ENCODE data around the gene VPS72.
A peak's percentile ranks its signal among the peaks of the same experiment; 100 is the strongest.

Gene VPS72

DNA sequence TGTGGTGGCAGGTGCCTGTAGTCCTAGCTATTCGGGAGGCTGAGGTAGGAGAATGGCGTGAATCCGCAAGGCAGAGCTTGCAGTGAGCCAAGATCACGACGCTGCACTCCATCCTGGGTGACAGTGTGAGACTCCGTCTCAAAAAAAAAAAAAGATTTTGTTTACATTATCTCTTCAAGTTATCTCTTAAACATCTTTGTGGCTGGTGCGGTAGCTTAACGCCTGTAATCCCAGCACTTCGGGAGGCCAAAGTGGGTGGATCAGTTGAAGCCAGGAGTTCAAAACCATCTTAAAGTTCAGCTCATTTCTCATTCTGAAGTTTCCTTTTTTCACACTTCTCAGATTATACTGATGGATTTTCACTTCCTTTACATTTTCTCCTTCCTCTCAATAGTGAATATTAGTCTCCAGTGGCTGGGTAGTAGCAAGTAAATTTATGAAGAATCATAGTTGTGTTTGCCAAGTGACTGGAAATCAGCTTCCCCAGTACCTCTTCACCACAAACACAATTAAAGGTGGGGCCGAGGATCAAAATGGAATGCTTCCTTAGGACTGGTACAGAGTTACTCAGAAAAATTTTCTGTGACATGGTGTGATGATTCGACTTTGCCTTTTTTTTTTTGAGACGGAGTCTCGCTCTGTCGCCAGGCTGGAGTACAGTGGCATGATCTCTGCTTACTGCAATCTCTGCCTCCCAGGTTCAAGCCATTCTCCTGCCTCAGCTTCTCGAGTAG is 22.1 kb upstream of the VPS72 start (continued):
- TF ChIP-seq ZBTB20 (tag by site-specific recombination; IDR thresholded peaks at IDR 0.05), result no peak
- TF ChIP-seq ZNF791 (tag by site-specific recombination; IDR thresholded peaks at IDR 0.05), result no peak
- TF ChIP-seq TRIM28 (IDR thresholded peaks at IDR 0.05; ENCODE audit: borderline replicate concordance, low read length), result no peak
- TF ChIP-seq ZNF366 (tag by site-specific recombination; conservative IDR thresholded peaks at IDR 0.05), result no peak
- no peak for TF ChIP-seq SCRT1 (tag by site-specific recombination; IDR thresholded peaks at IDR 0.05; ENCODE audit: borderline replicate concordance)
- no peak for TF ChIP-seq ZNF324 (tag by site-specific recombination; IDR thresholded peaks at IDR 0.05)
- TF ChIP-seq ZNF341 (tag by site-specific recombination; IDR thresholded peaks at IDR 0.05; ENCODE audit: low read depth), result no peak
- TF ChIP-seq ZNF214 (tag by site-specific recombination; IDR thresholded peaks at IDR 0.05; ENCODE audit: borderline replicate concordance), result no peak
- TF ChIP-seq ZNF558 (tag by site-specific recombination; IDR thresholded peaks at IDR 0.05), result no peak
- TF ChIP-seq ZNF629 (tag by site-specific recombination; IDR thresholded peaks at IDR 0.05), result 0 out of 2 replicates have a peak, but pooled peaks have one; percentile 16
- no peak for TF ChIP-seq ZNF16 (tag by site-specific recombination; IDR thresholded peaks at IDR 0.05; ENCODE audit: low read depth)
- no peak for TF ChIP-seq ZNF121 (tag by site-specific recombination; IDR thresholded peaks at IDR 0.05)
- peak; percentile 54; the same call in 1 of the 2 replicates for TF ChIP-seq KLF8 (tag by site-specific recombination; IDR thresholded peaks at IDR 0.05)
- TF ChIP-seq BCL11A (tag by site-specific recombination; IDR thresholded peaks at IDR 0.05; ENCODE audit: low read depth), result no peak
- TF ChIP-seq ZBTB48 (tag by site-specific recombination; IDR thresholded peaks at IDR 0.05), result no peak
- no peak for TF ChIP-seq ZNF792 (tag by site-specific recombination; IDR thresholded peaks at IDR 0.05)
- TF ChIP-seq, protein P1, sequence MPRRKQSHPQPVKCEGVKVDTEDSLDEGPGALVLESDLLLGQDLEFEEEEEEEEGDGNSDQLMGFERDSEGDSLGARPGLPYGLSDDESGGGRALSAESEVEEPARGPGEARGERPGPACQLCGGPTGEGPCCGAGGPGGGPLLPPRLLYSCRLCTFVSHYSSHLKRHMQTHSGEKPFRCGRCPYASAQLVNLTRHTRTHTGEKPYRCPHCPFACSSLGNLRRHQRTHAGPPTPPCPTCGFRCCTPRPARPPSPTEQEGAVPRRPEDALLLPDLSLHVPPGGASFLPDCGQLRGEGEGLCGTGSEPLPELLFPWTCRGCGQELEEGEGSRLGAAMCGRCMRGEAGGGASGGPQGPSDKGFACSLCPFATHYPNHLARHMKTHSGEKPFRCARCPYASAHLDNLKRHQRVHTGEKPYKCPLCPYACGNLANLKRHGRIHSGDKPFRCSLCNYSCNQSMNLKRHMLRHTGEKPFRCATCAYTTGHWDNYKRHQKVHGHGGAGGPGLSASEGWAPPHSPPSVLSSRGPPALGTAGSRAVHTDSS (tag by site-specific recombination; IDR thresholded peaks at IDR 0.05), result no peak
- TF ChIP-seq ZNF843 (tag by site-specific recombination; IDR thresholded peaks at IDR 0.05), result peak; percentile 24; the same call in 1 of the 2 replicates
- no peak for TF ChIP-seq YY2 (tag by site-specific recombination; IDR thresholded peaks at IDR 0.05)
- no peak for TF ChIP-seq ZNF140 (tag by site-specific recombination; IDR thresholded peaks at IDR 0.05)
- TF ChIP-seq, protein P2, sequence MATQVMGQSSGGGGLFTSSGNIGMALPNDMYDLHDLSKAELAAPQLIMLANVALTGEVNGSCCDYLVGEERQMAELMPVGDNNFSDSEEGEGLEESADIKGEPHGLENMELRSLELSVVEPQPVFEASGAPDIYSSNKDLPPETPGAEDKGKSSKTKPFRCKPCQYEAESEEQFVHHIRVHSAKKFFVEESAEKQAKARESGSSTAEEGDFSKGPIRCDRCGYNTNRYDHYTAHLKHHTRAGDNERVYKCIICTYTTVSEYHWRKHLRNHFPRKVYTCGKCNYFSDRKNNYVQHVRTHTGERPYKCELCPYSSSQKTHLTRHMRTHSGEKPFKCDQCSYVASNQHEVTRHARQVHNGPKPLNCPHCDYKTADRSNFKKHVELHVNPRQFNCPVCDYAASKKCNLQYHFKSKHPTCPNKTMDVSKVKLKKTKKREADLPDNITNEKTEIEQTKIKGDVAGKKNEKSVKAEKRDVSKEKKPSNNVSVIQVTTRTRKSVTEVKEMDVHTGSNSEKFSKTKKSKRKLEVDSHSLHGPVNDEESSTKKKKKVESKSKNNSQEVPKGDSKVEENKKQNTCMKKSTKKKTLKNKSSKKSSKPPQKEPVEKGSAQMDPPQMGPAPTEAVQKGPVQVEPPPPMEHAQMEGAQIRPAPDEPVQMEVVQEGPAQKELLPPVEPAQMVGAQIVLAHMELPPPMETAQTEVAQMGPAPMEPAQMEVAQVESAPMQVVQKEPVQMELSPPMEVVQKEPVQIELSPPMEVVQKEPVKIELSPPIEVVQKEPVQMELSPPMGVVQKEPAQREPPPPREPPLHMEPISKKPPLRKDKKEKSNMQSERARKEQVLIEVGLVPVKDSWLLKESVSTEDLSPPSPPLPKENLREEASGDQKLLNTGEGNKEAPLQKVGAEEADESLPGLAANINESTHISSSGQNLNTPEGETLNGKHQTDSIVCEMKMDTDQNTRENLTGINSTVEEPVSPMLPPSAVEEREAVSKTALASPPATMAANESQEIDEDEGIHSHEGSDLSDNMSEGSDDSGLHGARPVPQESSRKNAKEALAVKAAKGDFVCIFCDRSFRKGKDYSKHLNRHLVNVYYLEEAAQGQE (tag by site-specific recombination; IDR thresholded peaks at IDR 0.05), result no peak
- TF ChIP-seq OSR2 (tag by site-specific recombination; IDR thresholded peaks at IDR 0.05), result peak; percentile 80
- TF ChIP-seq, protein P3, sequence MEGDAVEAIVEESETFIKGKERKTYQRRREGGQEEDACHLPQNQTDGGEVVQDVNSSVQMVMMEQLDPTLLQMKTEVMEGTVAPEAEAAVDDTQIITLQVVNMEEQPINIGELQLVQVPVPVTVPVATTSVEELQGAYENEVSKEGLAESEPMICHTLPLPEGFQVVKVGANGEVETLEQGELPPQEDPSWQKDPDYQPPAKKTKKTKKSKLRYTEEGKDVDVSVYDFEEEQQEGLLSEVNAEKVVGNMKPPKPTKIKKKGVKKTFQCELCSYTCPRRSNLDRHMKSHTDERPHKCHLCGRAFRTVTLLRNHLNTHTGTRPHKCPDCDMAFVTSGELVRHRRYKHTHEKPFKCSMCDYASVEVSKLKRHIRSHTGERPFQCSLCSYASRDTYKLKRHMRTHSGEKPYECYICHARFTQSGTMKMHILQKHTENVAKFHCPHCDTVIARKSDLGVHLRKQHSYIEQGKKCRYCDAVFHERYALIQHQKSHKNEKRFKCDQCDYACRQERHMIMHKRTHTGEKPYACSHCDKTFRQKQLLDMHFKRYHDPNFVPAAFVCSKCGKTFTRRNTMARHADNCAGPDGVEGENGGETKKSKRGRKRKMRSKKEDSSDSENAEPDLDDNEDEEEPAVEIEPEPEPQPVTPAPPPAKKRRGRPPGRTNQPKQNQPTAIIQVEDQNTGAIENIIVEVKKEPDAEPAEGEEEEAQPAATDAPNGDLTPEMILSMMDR (tag by site-specific recombination; IDR thresholded peaks at IDR 0.05), result no peak
- TF ChIP-seq ZNF600 (tag by site-specific recombination; IDR thresholded peaks at IDR 0.05), result no peak
- TF ChIP-seq, protein P4, sequence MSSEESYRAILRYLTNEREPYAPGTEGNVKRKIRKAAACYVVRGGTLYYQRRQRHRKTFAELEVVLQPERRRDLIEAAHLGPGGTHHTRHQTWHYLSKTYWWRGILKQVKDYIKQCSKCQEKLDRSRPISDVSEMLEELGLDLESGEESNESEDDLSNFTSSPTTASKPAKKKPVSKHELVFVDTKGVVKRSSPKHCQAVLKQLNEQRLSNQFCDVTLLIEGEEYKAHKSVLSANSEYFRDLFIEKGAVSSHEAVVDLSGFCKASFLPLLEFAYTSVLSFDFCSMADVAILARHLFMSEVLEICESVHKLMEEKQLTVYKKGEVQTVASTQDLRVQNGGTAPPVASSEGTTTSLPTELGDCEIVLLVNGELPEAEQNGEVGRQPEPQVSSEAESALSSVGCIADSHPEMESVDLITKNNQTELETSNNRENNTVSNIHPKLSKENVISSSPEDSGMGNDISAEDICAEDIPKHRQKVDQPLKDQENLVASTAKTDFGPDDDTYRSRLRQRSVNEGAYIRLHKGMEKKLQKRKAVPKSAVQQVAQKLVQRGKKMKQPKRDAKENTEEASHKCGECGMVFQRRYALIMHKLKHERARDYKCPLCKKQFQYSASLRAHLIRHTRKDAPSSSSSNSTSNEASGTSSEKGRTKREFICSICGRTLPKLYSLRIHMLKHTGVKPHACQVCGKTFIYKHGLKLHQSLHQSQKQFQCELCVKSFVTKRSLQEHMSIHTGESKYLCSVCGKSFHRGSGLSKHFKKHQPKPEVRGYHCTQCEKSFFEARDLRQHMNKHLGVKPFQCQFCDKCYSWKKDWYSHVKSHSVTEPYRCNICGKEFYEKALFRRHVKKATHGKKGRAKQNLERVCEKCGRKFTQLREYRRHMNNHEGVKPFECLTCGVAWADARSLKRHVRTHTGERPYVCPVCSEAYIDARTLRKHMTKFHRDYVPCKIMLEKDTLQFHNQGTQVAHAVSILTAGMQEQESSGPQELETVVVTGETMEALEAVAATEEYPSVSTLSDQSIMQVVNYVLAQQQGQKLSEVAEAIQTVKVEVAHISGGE (tag by site-specific recombination; conservative IDR thresholded peaks at IDR 0.05; ENCODE audit: low read depth), result no peak
- TF ChIP-seq ZNF223 (tag by site-specific recombination; IDR thresholded peaks at IDR 0.05), result no peak
- TF ChIP-seq TCF7L2 (IDR thresholded peaks at IDR 0.05; ENCODE audit: borderline replicate concordance, low read depth, low read length), result no peak
- TF ChIP-seq SALL2 (tag by site-specific recombination; IDR thresholded peaks at IDR 0.05; ENCODE audit: borderline replicate concordance), result no peak
- TF ChIP-seq ZNF621 (tag by site-specific recombination; IDR thresholded peaks at IDR 0.05), result no peak
- TF ChIP-seq, protein P5, sequence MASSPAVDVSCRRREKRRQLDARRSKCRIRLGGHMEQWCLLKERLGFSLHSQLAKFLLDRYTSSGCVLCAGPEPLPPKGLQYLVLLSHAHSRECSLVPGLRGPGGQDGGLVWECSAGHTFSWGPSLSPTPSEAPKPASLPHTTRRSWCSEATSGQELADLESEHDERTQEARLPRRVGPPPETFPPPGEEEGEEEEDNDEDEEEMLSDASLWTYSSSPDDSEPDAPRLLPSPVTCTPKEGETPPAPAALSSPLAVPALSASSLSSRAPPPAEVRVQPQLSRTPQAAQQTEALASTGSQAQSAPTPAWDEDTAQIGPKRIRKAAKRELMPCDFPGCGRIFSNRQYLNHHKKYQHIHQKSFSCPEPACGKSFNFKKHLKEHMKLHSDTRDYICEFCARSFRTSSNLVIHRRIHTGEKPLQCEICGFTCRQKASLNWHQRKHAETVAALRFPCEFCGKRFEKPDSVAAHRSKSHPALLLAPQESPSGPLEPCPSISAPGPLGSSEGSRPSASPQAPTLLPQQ (tag by site-specific recombination; IDR thresholded peaks at IDR 0.05), result no peak
